Fibroblast of skin of left quadriceps (primary cell): ENCODE results near the gene CYB5B.

Source experiments
- DNase-seq, 2 experiments: peaks; one replicate each; pipeline ENCODE4 v3.0.0-alpha.2; 2013; ENCODE audit warnings: low read depth in 2 of 2

CYB5B gene

GRCh38 chr16:69424053-69424934 lies at the start of gene CYB5B:
CYB5B (plus strand) TSS chr16:69424619; CDS start chr16:69424684, 65 bp downstream.
- peak; percentile 95 to 97 for DNase-seq

GRCh38 chr16:69376393-69377059 lies 47.9 kb upstream of the CYB5B start:
- no peak for DNase-seq

- no peak for DNase-seq
Measured at GRCh38 chr16:69378036-69378435, 46.4 kb upstream of the CYB5B start.

- DNase-seq, result no peak
Measured at GRCh38 chr16:69378760-69379159, 45.7 kb upstream of the CYB5B start.

- DNase-seq, result no peak
Measured at GRCh38 chr16:69381231-69381630, 43.2 kb upstream of the CYB5B start.

- no peak for DNase-seq
Measured at GRCh38 chr16:69382421-69382820, 42.0 kb upstream of the CYB5B start.

- no peak for DNase-seq
Measured at GRCh38 chr16:69384974-69385373, 39.4 kb upstream of the CYB5B start.

GRCh38 chr16:69386596-69386995 lies 37.8 kb upstream of the CYB5B start:
- DNase-seq, result peak in 1 of 2 experiments; percentile 25

GRCh38 chr16:69393898-69394849 lies 30.2 kb upstream of the CYB5B start:
- no peak for DNase-seq

GRCh38 chr16:69395859-69396186 lies 28.6 kb upstream of the CYB5B start:
- no peak for DNase-seq

- DNase-seq, result peak; percentile 92 to 94
Measured at GRCh38 chr16:69396187-69397061, 28.0 kb upstream of the CYB5B start.

- peak; percentile 51 to 60 for DNase-seq
Measured at GRCh38 chr16:69397821-69398521, 26.4 kb upstream of the CYB5B start.

- no peak for DNase-seq
Measured at GRCh38 chr16:69399361-69399760, 25.1 kb upstream of the CYB5B start.

GRCh38 chr16:69402439-69402838 lies 22.0 kb upstream of the CYB5B start:
- no peak for DNase-seq

- DNase-seq, result peak in 1 of 2 experiments; percentile 21
Measured at GRCh38 chr16:69404275-69404805, 20.1 kb upstream of the CYB5B start.

- no peak for DNase-seq
Measured at GRCh38 chr16:69405326-69405725, 19.1 kb upstream of the CYB5B start.

GRCh38 chr16:69405757-69406156 lies 18.7 kb upstream of the CYB5B start:
- no peak for DNase-seq

- no peak for DNase-seq
Measured at GRCh38 chr16:69406780-69407331, 17.6 kb upstream of the CYB5B start.

GRCh38 chr16:69407702-69408323 lies 16.6 kb upstream of the CYB5B start:
- DNase-seq, result no peak
